Measurements from ENCODE around the gene P2RY11.

P2RY11 gene

DNA sequence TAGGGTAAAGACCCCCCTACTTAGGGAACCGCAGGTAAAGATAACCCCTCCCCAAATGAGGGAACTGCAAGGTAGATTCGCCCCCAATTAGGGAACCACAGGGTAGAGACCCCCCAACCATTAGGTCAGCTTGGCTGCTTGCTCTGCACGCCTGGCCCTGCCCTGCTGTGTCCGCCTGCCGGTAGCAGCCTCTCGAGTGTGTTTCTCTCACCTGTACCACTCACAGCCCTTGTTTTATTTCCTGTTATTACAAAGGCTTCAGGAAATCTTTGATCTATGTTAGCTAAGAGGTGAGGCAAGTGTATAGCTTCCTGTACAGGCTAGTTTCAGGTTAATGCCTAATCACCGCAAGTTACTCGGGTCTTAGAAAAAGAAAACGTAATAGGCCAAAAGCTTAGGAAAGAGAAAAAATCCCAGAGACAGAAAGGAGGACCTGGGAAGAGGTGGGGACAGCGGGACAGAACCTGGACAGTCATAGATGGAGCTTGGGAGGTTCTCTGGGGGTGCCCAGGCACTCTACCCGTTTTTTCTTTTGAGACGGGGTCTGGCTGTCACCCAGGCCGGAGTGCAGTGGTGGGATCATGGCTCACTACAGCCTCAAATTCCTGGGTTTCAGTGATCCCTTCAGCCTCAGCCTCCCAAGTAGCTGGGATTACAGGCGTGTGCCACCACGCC is 31.3 kb downstream of the P2RY11 start:
- DNase-seq = no peak

DNA sequence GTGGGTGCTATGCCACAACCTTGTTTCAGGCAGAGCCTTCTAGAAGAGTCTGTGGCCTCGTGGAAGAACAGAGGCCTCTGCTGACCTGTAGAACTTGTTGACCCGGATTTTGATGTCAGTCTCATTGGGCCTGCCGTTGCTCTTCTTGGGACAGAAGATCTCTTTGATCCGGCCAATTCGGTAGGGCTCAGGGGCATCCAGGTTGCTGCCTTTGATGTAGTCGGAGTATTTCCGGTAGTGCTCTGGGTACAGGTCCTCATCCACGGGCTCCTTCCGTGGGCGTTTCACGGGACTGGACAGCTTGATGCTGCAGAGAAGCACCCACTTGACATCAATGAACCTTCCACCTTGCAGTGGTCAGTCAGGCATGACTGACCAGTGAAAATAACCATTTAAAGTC is 32.2 kb downstream of the P2RY11 start:
- DNase-seq = no peak

DNA sequence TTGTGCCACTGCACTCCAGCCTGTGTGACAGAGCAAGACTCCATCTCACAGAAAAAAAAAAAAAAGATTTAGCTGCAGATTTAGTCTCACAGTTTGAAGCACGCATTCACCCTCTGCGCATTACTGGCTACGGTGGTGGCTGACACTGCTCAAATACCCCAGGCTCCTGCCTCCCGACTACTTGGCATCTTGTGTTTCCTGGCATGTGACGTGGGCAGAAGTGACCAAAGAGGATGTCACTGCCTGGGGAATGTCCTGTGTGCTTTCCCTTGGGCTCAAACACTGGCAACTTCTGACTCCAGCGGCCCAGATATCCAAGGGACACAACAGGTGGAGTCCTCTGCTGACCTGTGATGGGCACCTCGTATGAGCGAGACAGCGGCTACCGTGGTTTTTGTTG is 32.9 kb downstream of the P2RY11 start:
- no peak for DNase-seq

DNA sequence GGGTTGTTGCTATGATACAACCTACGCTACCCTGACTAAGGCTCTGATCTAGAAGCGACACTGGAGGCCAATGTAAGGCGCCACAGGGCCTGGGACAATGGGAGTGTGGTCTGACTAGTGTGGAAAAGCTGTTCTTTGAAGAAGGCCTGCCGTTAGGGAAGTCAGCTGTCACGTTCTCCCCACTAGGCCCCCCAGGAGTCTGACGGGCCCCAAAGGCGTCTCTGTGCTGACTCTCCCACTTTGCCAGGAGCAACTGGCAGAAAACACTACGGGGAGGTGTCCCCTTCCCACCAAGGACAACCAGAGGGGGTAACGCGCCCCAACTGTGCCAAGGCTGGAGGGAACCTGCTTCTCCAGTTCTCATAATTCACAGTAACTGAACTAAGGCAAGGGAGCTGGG is 33.5 kb downstream of the P2RY11 start:
- no peak for DNase-seq

DNA sequence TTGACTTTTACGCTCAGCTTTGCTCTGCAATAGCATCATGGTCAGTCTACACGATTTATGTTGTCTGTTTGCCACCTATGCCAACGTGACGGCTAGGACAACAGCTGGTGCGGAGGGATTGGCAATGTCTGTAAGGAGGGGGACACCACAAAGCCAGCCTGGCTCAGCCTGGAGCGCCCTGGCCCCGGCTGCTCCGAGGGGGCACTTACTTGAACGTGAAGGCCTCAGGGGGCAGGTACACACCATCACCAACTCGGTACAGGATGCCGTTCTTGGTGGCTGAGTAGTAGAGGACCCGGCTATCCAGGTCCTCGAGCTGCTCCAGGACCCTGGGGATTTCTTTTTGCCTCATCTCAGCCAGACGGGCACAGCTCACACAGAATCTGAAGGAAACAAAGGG is 34.6 kb downstream of the P2RY11 start:
- DNase-seq = no peak

DNA sequence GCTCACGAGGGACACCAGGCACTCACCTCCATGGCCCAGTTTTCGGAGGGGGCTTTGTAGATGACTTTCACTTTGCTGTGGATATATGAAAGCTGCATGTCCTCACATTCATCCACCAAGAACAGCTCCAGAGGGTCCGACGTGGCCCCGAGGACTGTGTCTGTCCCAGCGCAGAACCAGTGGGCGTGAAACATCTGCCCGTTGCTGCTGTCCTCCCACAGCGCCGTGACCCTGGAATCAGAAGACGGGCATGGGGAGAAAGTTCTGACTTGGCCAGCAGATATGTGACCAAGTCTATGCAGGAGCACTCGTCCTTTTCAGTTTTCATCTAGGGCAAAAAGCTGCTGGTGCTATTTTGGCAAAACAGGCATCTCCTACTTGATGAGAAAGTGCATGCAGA is 37.9 kb downstream of the P2RY11 start:
- no peak for DNase-seq

DNA sequence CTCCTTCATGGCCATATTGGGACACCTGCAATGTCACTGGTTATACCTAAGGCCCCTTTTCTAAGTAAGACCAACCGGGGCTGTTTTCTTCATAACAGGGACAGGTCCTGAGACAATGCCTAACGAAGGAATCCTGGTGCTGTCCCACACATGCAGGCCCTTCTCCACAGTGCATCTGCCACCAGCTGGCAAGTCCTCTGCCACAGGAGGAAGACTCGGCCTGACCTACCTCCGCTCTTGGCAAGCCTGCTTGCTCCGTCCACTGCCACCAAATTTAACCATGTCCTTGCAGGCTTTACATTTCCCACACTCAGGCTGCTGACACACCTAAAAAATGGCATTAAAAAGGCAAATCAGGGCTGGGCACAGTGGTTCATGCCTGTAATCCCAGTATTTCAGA is 40.0 kb downstream of the P2RY11 start:
- no peak for DNase-seq

DNA sequence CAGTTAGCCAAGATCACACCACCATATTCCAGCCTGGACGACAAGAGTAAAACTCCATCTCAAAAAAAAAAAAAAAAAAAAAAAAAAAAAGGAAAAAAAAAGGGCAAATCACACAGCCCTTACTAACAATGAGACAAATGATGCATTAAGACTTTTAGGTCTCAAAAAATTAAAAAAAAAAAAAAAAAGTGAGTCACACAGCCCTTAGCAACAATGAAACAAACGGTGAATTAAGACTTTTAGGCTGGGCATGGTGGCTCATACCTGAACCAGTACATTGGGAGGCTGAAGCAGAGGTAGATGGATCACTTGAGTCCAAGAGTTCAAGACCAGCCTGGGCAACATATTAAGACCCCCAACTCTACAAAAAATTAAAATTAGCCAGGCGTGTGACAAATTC is 40.6 kb downstream of the P2RY11 start:
- no peak for DNase-seq

DNA sequence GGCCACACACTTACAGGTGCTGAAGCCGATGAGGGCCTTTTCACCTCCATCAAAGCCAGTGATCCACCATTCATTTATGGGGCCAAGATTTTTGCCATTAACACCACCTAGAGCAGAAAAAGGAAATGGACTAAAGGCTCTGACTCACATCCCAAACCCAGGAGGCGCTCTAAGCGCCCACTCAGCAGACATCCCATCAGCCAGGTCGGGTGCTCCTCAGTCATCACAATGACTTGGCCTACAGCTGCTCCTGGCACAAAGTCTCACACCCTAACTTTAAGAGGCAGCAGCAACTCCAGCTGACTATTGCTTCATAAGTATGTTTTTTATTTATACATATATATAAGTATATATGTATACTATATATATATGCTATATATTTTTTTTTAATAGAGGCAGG is 44.3 kb downstream of the P2RY11 start:
- DNase-seq = no peak

DNA sequence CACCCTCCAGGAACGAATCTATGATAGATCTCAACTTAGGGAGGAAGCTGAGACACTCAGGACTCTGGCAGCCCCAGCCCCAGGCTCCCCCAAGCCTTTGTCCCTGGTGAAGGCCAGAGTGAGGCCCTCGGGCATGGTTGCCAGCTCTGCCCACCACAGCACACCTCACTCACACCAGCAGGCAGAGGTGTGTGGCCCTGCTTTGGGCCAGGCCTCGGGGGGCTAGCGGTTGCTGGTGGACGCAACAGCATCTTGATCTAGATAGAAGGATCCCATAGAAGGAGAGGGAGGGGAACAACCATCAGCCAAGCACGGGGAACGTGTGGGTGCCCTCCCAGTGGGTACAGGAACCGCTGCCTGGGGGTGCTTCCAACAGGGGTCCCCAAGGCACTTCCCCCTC is 46.6 kb downstream of the P2RY11 start:
- DNase-seq = no peak

DNA sequence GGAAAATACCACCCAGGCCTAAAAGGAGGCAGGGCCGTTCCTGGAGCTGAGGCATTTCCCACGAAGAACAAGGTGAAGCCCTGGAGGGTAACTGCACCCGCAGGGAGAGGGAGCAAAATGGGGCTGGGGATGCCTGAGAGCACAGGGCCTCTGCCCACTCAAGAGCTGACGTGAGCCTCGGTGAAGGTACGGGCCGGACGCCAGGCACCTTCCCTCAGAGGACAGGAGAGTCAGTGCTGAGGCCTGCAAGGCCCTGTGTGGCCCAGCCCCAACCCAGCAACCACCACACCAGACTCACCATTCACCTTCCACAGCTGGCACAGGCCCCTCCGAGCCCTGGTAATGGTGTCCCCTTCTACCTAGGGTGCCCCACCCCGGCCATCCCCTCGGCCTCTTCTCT is 47.0 kb downstream of the P2RY11 start:
- no peak for DNase-seq

DNA sequence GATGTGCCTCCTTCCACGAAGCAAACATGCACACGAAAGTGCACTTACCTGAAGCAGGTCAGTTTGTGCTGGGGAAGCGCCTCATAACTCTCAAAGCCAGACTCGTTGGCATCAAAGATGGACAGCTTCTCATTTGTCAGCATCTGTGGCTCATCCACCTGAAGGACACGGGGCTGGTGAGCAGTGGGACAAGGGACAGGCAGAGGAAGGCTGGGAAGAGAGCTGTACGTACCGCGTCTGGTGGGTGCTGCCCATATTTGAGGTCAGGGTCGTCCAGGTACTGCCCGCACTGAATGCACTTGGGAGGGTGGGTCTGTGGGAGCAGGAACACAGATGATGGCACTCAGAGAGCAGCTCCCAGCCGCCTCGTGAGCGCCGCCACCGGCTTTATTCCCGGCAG is 48.1 kb downstream of the P2RY11 start:
- DNase-seq = no peak

DNA sequence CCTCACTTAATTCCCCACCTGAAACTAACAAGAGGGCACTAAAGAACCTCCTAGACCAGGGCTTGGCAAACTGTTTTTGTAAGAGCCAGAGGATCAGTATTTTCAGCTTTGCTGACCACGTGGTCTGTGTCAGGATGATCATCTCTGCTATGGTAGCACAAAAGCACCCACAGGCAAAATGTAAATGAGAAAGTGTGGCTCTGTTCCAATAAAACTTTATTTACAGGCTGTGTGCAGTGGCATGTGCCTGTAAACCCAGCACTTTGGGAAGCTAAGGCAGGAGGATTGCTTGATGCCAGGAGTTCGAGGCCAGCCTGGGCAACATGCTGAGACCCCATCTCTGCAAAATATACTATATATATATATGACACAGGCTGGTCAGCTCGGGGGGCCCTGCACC is 52.0 kb downstream of the P2RY11 start:
- no peak for DNase-seq
